GM23338 (cell line): ENCODE measurements around the gene ZNF236. TPM values are rescaled to one million over a fixed set of nuclear protein-coding genes. Genes with fewer than 3 reads are reported as not detected.

Source experiments
- ATAC-seq: fragments of 200-7000 bp; cut with Tn5 transposase; 3 replicates; pipeline ENCODE4 v1.9.1; 2020
- DNase-seq: peaks from one replicate; pipeline ENCODE4 v3.0.0-alpha.2; 2015; ENCODE audit warnings: low spot score
- H2AFZ ChIP-seq: fragments of 200-600 bp; sonication (generic); 2 replicates; pipeline ENCODE4 v1.8.0; 2016; ENCODE audit warnings: antibody characterized with exemption, mild to moderate bottlenecking, moderate library complexity
- H3F3A ChIP-seq: fragments of 200-600 bp; sonication (generic); replicated peaks from 2 replicates; pipeline ENCODE4 v1.8.0; 2017; ENCODE audit warnings: antibody characterized with exemption, mixed run types, low read depth
- H3K27ac ChIP-seq: fragments of 200-600 bp; sonication (generic); 2 replicates; pipeline ENCODE4 v1.6.1; 2016; ENCODE audit warnings: low read depth
- H3K27me3 ChIP-seq: fragments of 200-600 bp; sonication (generic); 2 replicates; pipeline ENCODE4 v1.8.0; 2016; ENCODE audit warnings: mild to moderate bottlenecking, mixed run types, moderate library complexity; ENCODE audit not compliant: insufficient read depth
- H3K36me3 ChIP-seq: fragments of 200-600 bp; sonication (generic); 2 replicates; pipeline ENCODE4 v1.8.0; 2016; ENCODE audit warnings: mild to moderate bottlenecking; ENCODE audit not compliant: insufficient read depth
- H3K4me1 ChIP-seq: fragments of 200-600 bp; sonication (generic); 2 replicates; pipeline ENCODE4 v1.8.0; 2016; ENCODE audit warnings: mild to moderate bottlenecking, moderate library complexity; ENCODE audit not compliant: insufficient read depth
- H3K4me2 ChIP-seq: fragments of 200-600 bp; sonication (generic); 2 replicates; pipeline ENCODE4 v1.7.1; 2017; ENCODE audit warnings: mixed run types
- H3K4me3 ChIP-seq: fragments of 200-600 bp; sonication (generic); 2 replicates; pipeline ENCODE4 v1.6.1; 2016; ENCODE audit warnings: mixed run types
- H3K79me2 ChIP-seq: fragments of 200-600 bp; sonication (generic); replicated peaks from 2 replicates; pipeline ENCODE4 v1.8.0; 2017; ENCODE audit warnings: mild to moderate bottlenecking; ENCODE audit not compliant: insufficient read depth
- H3K9me2 ChIP-seq: fragments of 200-600 bp; sonication (generic); 2 replicates; pipeline ENCODE4 v1.8.0; 2017; ENCODE audit not compliant: insufficient read depth
- H4K20me1 ChIP-seq: fragments of 200-600 bp; sonication (generic); replicated peaks from 2 replicates; pipeline ENCODE4 v1.8.0; 2017; ENCODE audit warnings: mild to moderate bottlenecking; ENCODE audit not compliant: insufficient read depth
- H3K27ac Mint-ChIP-seq: 2 replicates; pipeline ENCODE4 v1.8.0; 2020; ENCODE audit warnings: inconsistent platforms, mild to moderate bottlenecking, moderate library complexity, mixed read lengths
- H3K27me3 Mint-ChIP-seq: 3 replicates; pipeline ENCODE4 v1.8.0; 2022; ENCODE audit warnings: low read depth, mild to moderate bottlenecking, moderate library complexity, mixed read lengths, inconsistent platforms; ENCODE audit not compliant: insufficient read depth, poor library complexity
- H3K36me3 Mint-ChIP-seq: 3 replicates; pipeline ENCODE4 v1.8.0; 2021; ENCODE audit warnings: low read depth, mild to moderate bottlenecking, inconsistent platforms, moderate library complexity, mixed read lengths
- H3K4me1 Mint-ChIP-seq: 3 replicates; pipeline ENCODE4 v1.8.0; 2020; ENCODE audit warnings: mild to moderate bottlenecking, inconsistent platforms, mixed read lengths
- H3K4me3 Mint-ChIP-seq: 3 replicates; pipeline ENCODE4 v1.8.0; 2021; ENCODE audit warnings: moderate library complexity, mild to moderate bottlenecking, inconsistent platforms, mixed read lengths
- H3K9me3 Mint-ChIP-seq: 3 replicates; pipeline ENCODE4 v1.8.0; 2020; ENCODE audit warnings: moderate library complexity, mild to moderate bottlenecking, inconsistent platforms, mixed read lengths
- CTCF ChIP-seq, 2 experiments: fragments of 200-600 bp in 1 of 2; sonication (generic) in 1 of 2; conservative IDR thresholded peaks; 2 replicates each; pipeline versions ENCODE4 v1.5.1 to v1.6.1; 2016 to 2017; ENCODE audit warnings: antibody characterized with exemption in 2 of 2, low read depth in 2 of 2, mild to moderate bottlenecking in 2 of 2, moderate library complexity in 1 of 2
- EZH2 ChIP-seq: fragments of 200-600 bp; sonication (generic); IDR thresholded peaks from one replicate; pipeline ENCODE4 v1.8.0; 2017; ENCODE audit warnings: antibody characterized with exemption, mild to moderate bottlenecking, low read depth; ENCODE audit not compliant: unreplicated experiment
- NANOG ChIP-seq: IDR thresholded peaks from 2 replicates; pipeline ENCODE4 v1.6.1; 2016; ENCODE audit warnings: antibody characterized with exemption, borderline replicate concordance
- REST ChIP-seq: IDR thresholded peaks from one replicate; pipeline ENCODE4 v1.6.1; 2018; ENCODE audit warnings: antibody characterized with exemption; ENCODE audit not compliant: unreplicated experiment
- STAT1 ChIP-seq: IDR thresholded peaks from one replicate; pipeline ENCODE4 v1.6.1; 2016; ENCODE audit warnings: antibody characterized with exemption; ENCODE audit not compliant: unreplicated experiment
- ZNF331 ChIP-seq: fragments of 250-450 bp; sonication (Bioruptor Pico); IDR thresholded peaks from 2 replicates; pipeline ENCODE4 v1.5.0; 2020; ENCODE audit warnings: low read depth, mild to moderate bottlenecking, moderate library complexity
- ZNF462 ChIP-seq: fragments of 250-450 bp; sonication (Bioruptor Pico); IDR thresholded peaks from 2 replicates; pipeline ENCODE4 v1.5.0; 2020; ENCODE audit warnings: mild to moderate bottlenecking, moderate library complexity
- polyA plus RNA-seq: library from polyadenylated mRNA; unstranded; fragments of >200 nt; fragmentation: Nextera tagmentation; extraction: Ambion mirVana; gene quantifications from 2 replicates; pipeline ENCODE4 v1.2.1, GENCODE V29; 2016
- total RNA-seq: library from RNA; depleted of rRNA; stranded (reverse); fragments of >200 nt; shearing (Covaris generic); gene quantifications from 2 replicates; pipeline ENCODE4 v1.2.3, GENCODE V29; 2014

The ZNF236 gene
- total and polyA plus RNA-seq, 2 experiments from 2014 or later, result 8.9 to 16.3 TPM

- no peaks in the 10 kb centered on the region for H4K20me1 ChIP-seq
- no peak overlapping the region for H3K4me3 Mint-ChIP-seq
- no peaks in the 10 kb centered on the region for H3K79me2 ChIP-seq
- no peak overlapping the region; the same call in 1 of the 2 replicates for H2AFZ ChIP-seq
- TF ChIP-seq CTCF (conservative IDR thresholded peaks at IDR 0.05; ENCODE audit: low read depth in 2 of 2) (peak; percentile 38 to 41), NANOG (no peak)
- H3F3A ChIP-seq, result no peaks in the 10 kb centered on the region
- DNase-seq (no peak), ATAC-seq (no peak)
- H3K27me3 Mint-ChIP-seq, result peaks cover 11% of the 10 kb centered on the region
- no peak overlapping the region for H3K4me2 ChIP-seq
- H3K9me3 Mint-ChIP-seq, result no peaks in the 10 kb centered on the region
- H3K9me2 ChIP-seq, result no peaks in the 10 kb centered on the region
- H3K27ac Mint-ChIP-seq, result peak overlapping the region; percentile 37; the same call in 1 of the 2 replicates
- H3K36me3 ChIP-seq, result no peaks in the 10 kb centered on the region
- no peaks in the 10 kb centered on the region for H3K36me3 Mint-ChIP-seq
- peaks cover 3% of the 10 kb centered on the region for H3K4me1 Mint-ChIP-seq
- no peak overlapping the region for H3K4me3 ChIP-seq
- H3K4me1 ChIP-seq, result no peaks in the 10 kb centered on the region
- H3K27me3 ChIP-seq, result no peaks in the 10 kb centered on the region
- no peak overlapping the region for H3K27ac ChIP-seq
Observed at GRCh38 chr18:76805221-76805620, 17.1 kb upstream of the ZNF236 start.

- Histone ChIP-seq H4K20me1 (no peaks in the 10 kb centered on the region), H3K36me3 (no peaks in the 10 kb centered on the region), H2AFZ (no peak overlapping the region), H3K27me3 (no peaks in the 10 kb centered on the region), H3F3A (no peaks in the 10 kb centered on the region), H3K4me3 (no peak overlapping the region), H3K27ac (no peak overlapping the region), H3K9me2 (no peaks in the 10 kb centered on the region), H3K79me2 (no peaks in the 10 kb centered on the region), H3K4me1 (no peaks in the 10 kb centered on the region), H3K4me2 (no peak overlapping the region)
- Mint-ChIP-seq H3K36me3 (no peaks in the 10 kb centered on the region), H3K4me3 (no peak overlapping the region), H3K9me3 (no peaks in the 10 kb centered on the region), H3K27ac (no peak overlapping the region), H3K4me1 (peaks cover 7% of the 10 kb centered on the region), H3K27me3 (peaks cover 11% of the 10 kb centered on the region)
- DNase-seq (no peak), ATAC-seq (no peak)
- TF ChIP-seq EZH2 (no peak), STAT1 (no peak), ZNF331 (no peak), ZNF462 (no peak), CTCF (conservative IDR thresholded peaks at IDR 0.05; ENCODE audit: low read depth in 2 of 2) (no peak), REST (no peak)
Observed at GRCh38 chr18:76806301-76806700, 16.1 kb upstream of the ZNF236 start.
